Neural progenitor cell (in vitro differentiated cells): ENCODE measurements around the gene NUTM2D.
"Not testable (repeated sequence)": the region's sequence is repeated elsewhere in the genome, so short reads cannot be mapped to it uniquely, and the experiment has no call there.

Experiments
- CTCF ChIP-seq: fragments of 200-600 bp; sonication (generic); IDR thresholded peaks from 2 replicates; pipeline ENCODE4 v1.5.1; 2017; ENCODE audit warnings: antibody characterized with exemption, mild to moderate bottlenecking
- EZH2 ChIP-seq: fragments of 200-600 bp; sonication (generic); IDR thresholded peaks from 2 replicates; pipeline ENCODE4 v1.6.1; 2017; ENCODE audit warnings: antibody characterized with exemption, mild to moderate bottlenecking, moderate library complexity
- EZH2phosphoT487 ChIP-seq: fragments of 200-600 bp; sonication (generic); IDR thresholded peaks from 2 replicates; pipeline ENCODE4 v1.6.1; 2017; ENCODE audit warnings: antibody characterized with exemption

DNA sequence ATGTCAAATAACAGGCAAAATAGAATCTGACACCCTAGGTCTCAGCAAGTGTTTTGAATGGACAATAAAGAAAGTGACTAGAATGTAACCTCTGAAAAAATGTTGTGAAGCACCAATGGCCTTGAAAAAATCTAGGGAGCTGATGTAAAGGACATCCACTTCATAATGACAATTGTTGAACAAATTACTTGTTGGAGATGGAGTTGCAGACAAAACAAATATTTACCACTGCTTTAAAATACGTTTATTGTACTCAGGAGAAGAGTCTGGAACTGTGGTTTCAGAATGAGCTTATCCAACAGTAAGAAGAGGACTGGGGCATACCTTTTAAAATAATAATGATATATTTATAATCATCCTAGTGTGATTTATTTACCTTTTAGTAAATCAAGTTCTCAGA is 11.8 kb upstream of the NUTM2D start:
- not testable (repeated sequence) for TF ChIP-seq EZH2, CTCF, EZH2phosphoT487
